ENCODE results near the gene NFKB2.

GRCh38 chr10:102437515-102437914 is 42.0 kb downstream of the NFKB2 start:
- TF ChIP-seq, protein P1, sequence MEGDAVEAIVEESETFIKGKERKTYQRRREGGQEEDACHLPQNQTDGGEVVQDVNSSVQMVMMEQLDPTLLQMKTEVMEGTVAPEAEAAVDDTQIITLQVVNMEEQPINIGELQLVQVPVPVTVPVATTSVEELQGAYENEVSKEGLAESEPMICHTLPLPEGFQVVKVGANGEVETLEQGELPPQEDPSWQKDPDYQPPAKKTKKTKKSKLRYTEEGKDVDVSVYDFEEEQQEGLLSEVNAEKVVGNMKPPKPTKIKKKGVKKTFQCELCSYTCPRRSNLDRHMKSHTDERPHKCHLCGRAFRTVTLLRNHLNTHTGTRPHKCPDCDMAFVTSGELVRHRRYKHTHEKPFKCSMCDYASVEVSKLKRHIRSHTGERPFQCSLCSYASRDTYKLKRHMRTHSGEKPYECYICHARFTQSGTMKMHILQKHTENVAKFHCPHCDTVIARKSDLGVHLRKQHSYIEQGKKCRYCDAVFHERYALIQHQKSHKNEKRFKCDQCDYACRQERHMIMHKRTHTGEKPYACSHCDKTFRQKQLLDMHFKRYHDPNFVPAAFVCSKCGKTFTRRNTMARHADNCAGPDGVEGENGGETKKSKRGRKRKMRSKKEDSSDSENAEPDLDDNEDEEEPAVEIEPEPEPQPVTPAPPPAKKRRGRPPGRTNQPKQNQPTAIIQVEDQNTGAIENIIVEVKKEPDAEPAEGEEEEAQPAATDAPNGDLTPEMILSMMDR (IDR thresholded peaks at IDR 0.05; ENCODE audit: poor library complexity, severe bottlenecking): no peak
- no peak for TF ChIP-seq POLR2AphosphoS5 (IDR thresholded peaks at IDR 0.05)
